Measurements from ENCODE around the gene RASGEF1B.

GRCh38 chr4:81432825-81433224, 38.9 kb downstream of the RASGEF1B start:
- TF ChIP-seq CTCF (IDR thresholded peaks at IDR 0.05; ENCODE audit: insufficient read depth, low read length, poor library complexity, severe bottlenecking) = no peak
- TF ChIP-seq EZH2phosphoT487 (conservative IDR thresholded peaks at IDR 0.05; ENCODE audit: low read length) = no peak
